Measurements from ENCODE around the gene IFIH1.
A peak's percentile ranks its signal among the peaks of the same experiment; 100 is the strongest.

- peak; percentile 31 to 41 for TF ChIP-seq CTCF (conservative IDR thresholded peaks at IDR 0.05; ENCODE audit: low read depth in 2 of 2)
- TF ChIP-seq STAT1 (IDR thresholded peaks at IDR 0.05; ENCODE audit: unreplicated experiment), result no peak
- TF ChIP-seq CREB1 (CRISPR knock-in tag; IDR thresholded peaks at IDR 0.05; ENCODE audit: low read depth), result no peak
Measured at GRCh38 chr2:162318328-162319180, at the start of gene IFIH1.

All from GM23338 (cell line).